H1 (cell line): ENCODE measurements around the gene ZBTB42. TPM values are rescaled to one million over a fixed set of nuclear protein-coding genes. Genes with fewer than 3 reads are reported as not detected.
A peak's percentile ranks its signal among the peaks of the same experiment; 100 is the strongest.

Experiments
- CTCF ChIA-PET: fragments of 300-600 bp; sonication (Branson Sonifier 250); formaldehyde crosslinking; loops from one replicate; lab custom pipeline; 2021; ENCODE audit not compliant: partially characterized antibody; lab: Charles Lee
- POLR2A ChIA-PET: fragments of 300-600 bp; sonication (Branson Sonifier 250); formaldehyde crosslinking; loops from one replicate; lab custom pipeline; 2021; ENCODE audit warnings: inconsistent platforms; ENCODE audit not compliant: partially characterized antibody; lab: Charles Lee
- DNase-seq, 2 experiments: peaks; one replicate each; pipeline versions ENCODE4 v3.0.0 to v3.0.0-alpha.2; 2010 to 2022; ENCODE audit warnings: low spot score in 2 of 2, low read depth in 1 of 2, mixed read lengths in 1 of 2
- FAIRE-seq: peaks from 2 replicates; lab custom pipeline; 2011; peaks lifted over from hg19 to GRCh38; lab: Jason Lieb, UNC
- H2AFZ ChIP-seq: 2 replicates; pipeline ENCODE4 v1.8.1; 2012; ENCODE audit warnings: low read length, inconsistent platforms
- H2AK5ac ChIP-seq: 2 replicates; pipeline ENCODE4 v1.6.1; 2013; ENCODE audit warnings: low read depth, low read length
- H2BK120ac ChIP-seq: replicated peaks from 2 replicates; pipeline ENCODE3; 2013; ENCODE audit warnings: low read depth, low read length, inconsistent platforms
- H2BK12ac ChIP-seq: 2 replicates; pipeline ENCODE4 v1.6.1; 2013; ENCODE audit warnings: low read depth, low read length
- H2BK15ac ChIP-seq: 2 replicates; pipeline ENCODE4 v1.6.1; 2013; ENCODE audit warnings: low read length
- H2BK20ac ChIP-seq: 2 replicates; pipeline ENCODE4 v1.6.1; 2013; ENCODE audit warnings: low read length
- H2BK5ac ChIP-seq: 2 replicates; pipeline ENCODE4 v1.6.1; 2013; ENCODE audit warnings: low read depth, low read length
- H3K14ac ChIP-seq: 2 replicates; pipeline ENCODE4 v1.6.1; 2013; ENCODE audit warnings: inconsistent platforms; ENCODE audit not compliant: insufficient read length
- H3K18ac ChIP-seq: 2 replicates; pipeline ENCODE4 v1.6.1; 2013; ENCODE audit warnings: low read length; ENCODE audit errors: extremely low read depth
- H3K23ac ChIP-seq: 2 replicates; pipeline ENCODE4 v1.6.1; 2013; ENCODE audit warnings: inconsistent platforms; ENCODE audit not compliant: insufficient read length
- H3K23me2 ChIP-seq: 2 replicates; pipeline ENCODE4 v1.6.1; 2013; ENCODE audit warnings: low read depth, low read length
- H3K27ac ChIP-seq: 2 replicates; pipeline ENCODE4 v1.6.1; 2011; ENCODE audit warnings: low read depth, low read length, inconsistent platforms
- H3K27me3 ChIP-seq, 4 experiments: replicated peaks in 1 of 4; 1 replicate in 1 of 4; 2 replicates in 3 of 4; pipeline versions ENCODE4 v1.6.1 to v1.8.1; 2011 to 2013; ENCODE audit warnings: low read length in 3 of 4, mild to moderate bottlenecking in 3 of 4, inconsistent platforms in 2 of 4, mixed read lengths in 2 of 4, moderate library complexity in 1 of 4; ENCODE audit not compliant: control insufficient read depth in 3 of 4, insufficient read depth in 3 of 4; ENCODE audit errors: extremely low read depth in 1 of 4
- H3K36me3 ChIP-seq, 4 experiments: 2 replicates each; pipeline versions ENCODE4 v1.6.1 to v1.8.1; 2011 to 2013; ENCODE audit warnings: mild to moderate bottlenecking in 4 of 4, low read length in 3 of 4, moderate library complexity in 2 of 4, control low read depth in 1 of 4, inconsistent platforms in 1 of 4; ENCODE audit not compliant: insufficient read depth in 4 of 4, control insufficient read depth in 2 of 4
- H3K4ac ChIP-seq: replicated peaks from 2 replicates; pipeline ENCODE3; 2013; ENCODE audit warnings: low read length, low read depth, mixed read lengths, inconsistent platforms; ENCODE audit not compliant: insufficient read length
- H3K4me1 ChIP-seq, 4 experiments: replicated peaks in 1 of 4; 1 replicate in 1 of 4; 2 replicates in 3 of 4; pipeline versions ENCODE4 v1.6.1 to v1.8.1; 2011 to 2013; ENCODE audit warnings: low read length in 3 of 4, inconsistent platforms in 2 of 4, mixed read lengths in 1 of 4; ENCODE audit not compliant: insufficient read depth in 4 of 4, control insufficient read depth in 3 of 4
- H3K4me2 ChIP-seq, 2 experiments: 2 replicates each; pipeline versions ENCODE4 v1.6.1 to v1.8.1; 2011 to 2013; ENCODE audit warnings: low read depth in 2 of 2, low read length in 2 of 2, control low read depth in 1 of 2, inconsistent platforms in 1 of 2, mild to moderate bottlenecking in 1 of 2; ENCODE audit not compliant: insufficient read depth in 1 of 2
- H3K4me3 ChIP-seq, 4 experiments: fragments of 200-600, 300-600 bp in 1 of 4; sonication (generic), shearing (Covaris generic), sonication (Bioruptor Twin) in 1 of 4; 2 replicates each; pipeline versions ENCODE4 v1.5.1 to v1.8.1; 2011 to 2016; ENCODE audit warnings: low read length in 4 of 4, low read depth in 3 of 4, control low read depth in 2 of 4, inconsistent platforms in 2 of 4, mild to moderate bottlenecking in 2 of 4, mixed read lengths in 1 of 4, moderate library complexity in 1 of 4; ENCODE audit not compliant: insufficient read depth in 2 of 4; ENCODE audit errors: extremely low read depth in 1 of 4
- H3K56ac ChIP-seq: replicated peaks from 2 replicates; pipeline ENCODE3; 2013; ENCODE audit warnings: low read depth, mild to moderate bottlenecking, mixed read lengths, low read length, inconsistent platforms; ENCODE audit not compliant: insufficient read length
- H3K79me1 ChIP-seq: 2 replicates; pipeline ENCODE4 v1.6.1; 2013; ENCODE audit warnings: low read depth, low read length, control low read depth
- H3K79me2 ChIP-seq, 2 experiments: 2 replicates each; pipeline versions ENCODE4 v1.6.1 to v1.8.1; 2012 to 2013; ENCODE audit warnings: low read length in 2 of 2, mild to moderate bottlenecking in 2 of 2, inconsistent platforms in 1 of 2; ENCODE audit not compliant: insufficient read depth in 2 of 2, control insufficient read depth in 1 of 2
- H3K9ac ChIP-seq, 4 experiments: replicated peaks in 1 of 4; 1 replicate in 1 of 4; 2 replicates in 3 of 4; pipeline versions ENCODE4 v1.6.1 to v1.8.1; 2011 to 2013; ENCODE audit warnings: low read depth in 3 of 4, low read length in 3 of 4, control low read depth in 2 of 4, mild to moderate bottlenecking in 2 of 4, moderate library complexity in 2 of 4, inconsistent platforms in 1 of 4; ENCODE audit errors: extremely low read depth in 1 of 4
- H3K9me3 ChIP-seq, 2 experiments: 2 replicates each; pipeline versions ENCODE4 v1.6.1 to v1.8.1; 2012 to 2013; ENCODE audit warnings: mild to moderate bottlenecking in 2 of 2, moderate library complexity in 2 of 2, control low read depth in 1 of 2, inconsistent platforms in 1 of 2, low read depth in 1 of 2, low read length in 1 of 2, mixed read lengths in 1 of 2; ENCODE audit not compliant: insufficient read depth in 2 of 2
- H4K20me1 ChIP-seq, 2 experiments: replicated peaks in 1 of 2; 2 replicates each; pipeline versions ENCODE3 to v1.8.1; 2011 to 2013; ENCODE audit warnings: inconsistent platforms in 2 of 2, low read length in 2 of 2, mild to moderate bottlenecking in 1 of 2; ENCODE audit not compliant: insufficient read depth in 2 of 2, control insufficient read depth in 1 of 2
- H4K5ac ChIP-seq: 2 replicates; pipeline ENCODE4 v1.6.1; 2013; ENCODE audit warnings: low read length, low read depth, mixed read lengths, inconsistent platforms; ENCODE audit not compliant: insufficient read length
- H4K8ac ChIP-seq: 2 replicates; pipeline ENCODE4 v1.8.0; 2013; ENCODE audit warnings: mild to moderate bottlenecking, moderate library complexity, low read length, inconsistent platforms; ENCODE audit not compliant: insufficient read depth; ENCODE audit errors: extremely low read depth
- H4K91ac ChIP-seq: replicated peaks from 2 replicates; pipeline ENCODE3; 2013; ENCODE audit warnings: low read length, mixed read lengths, inconsistent platforms; ENCODE audit not compliant: insufficient read length
- FOSL1 ChIP-seq: IDR thresholded peaks from 2 replicates; pipeline ENCODE4 v1.6.1; 2011; ENCODE audit warnings: mild to moderate bottlenecking, low read depth, low read length, moderate library complexity; ENCODE audit not compliant: insufficient read depth
- KDM1A ChIP-seq: fragments of 200-600, 300-600 bp; sonication (generic); IDR thresholded peaks from 2 replicates; pipeline ENCODE4 v1.7.1; 2016; ENCODE audit warnings: mild to moderate bottlenecking, low read length, borderline replicate concordance
- WGBS, 2 experiments: shearing (Covaris generic) in 1 of 2; methylation state at CpG; one replicate each; pipeline versions ENCODE4 v1.1.6 to v1.1.7; 2013 to 2015; ENCODE audit warnings: low lambda C conversion rate in 2 of 2, mixed read lengths in 2 of 2, inconsistent platforms in 1 of 2, low coverage in 1 of 2, missing lambda C conversion rate in 1 of 2; ENCODE audit not compliant: insufficient replicate concordance in 2 of 2, insufficient coverage in 1 of 2, insufficient read length in 1 of 2; ENCODE audit errors: extremely low coverage in 1 of 2, missing lambda C conversion rate in 1 of 2; 5-methylcytosine and 5-hydroxymethylcytosine counted together
- polyA plus RNA-seq, 7 experiments: library from polyadenylated mRNA; depleted of rRNA in 3 of 7; stranded (reverse) in 5 of 7; unstranded in 2 of 7; fragments of >200 nt in 5 of 7; fragments of 200-250 nt in 2 of 7; gene quantifications; 1 replicate in 5 of 7; 2 replicates in 1 of 7; 4 replicates in 1 of 7; pipeline versions ENCODE4 v1.2.1 to v1.2.3, GENCODE V29; 2011 to 2013; ENCODE audit warnings: missing spikeins in 2 of 7, mixed read lengths in 2 of 7
- total RNA-seq: library from RNA; stranded (reverse); fragmentation: NEBNext Ultra II Directional; extraction: Animal tissue kit (Norgen Biotek cat#: 25700); gene quantifications from 2 replicates; pipeline ENCODE4 v1.2.1, GENCODE V29; 2021

ZBTB42 gene
- total and polyA plus RNA-seq, 2 of the 8 experiments (the other 6 are each of a cell fraction or from before 2014, with no cell fraction given), result 2.8 to 3.1 TPM

DNA sequence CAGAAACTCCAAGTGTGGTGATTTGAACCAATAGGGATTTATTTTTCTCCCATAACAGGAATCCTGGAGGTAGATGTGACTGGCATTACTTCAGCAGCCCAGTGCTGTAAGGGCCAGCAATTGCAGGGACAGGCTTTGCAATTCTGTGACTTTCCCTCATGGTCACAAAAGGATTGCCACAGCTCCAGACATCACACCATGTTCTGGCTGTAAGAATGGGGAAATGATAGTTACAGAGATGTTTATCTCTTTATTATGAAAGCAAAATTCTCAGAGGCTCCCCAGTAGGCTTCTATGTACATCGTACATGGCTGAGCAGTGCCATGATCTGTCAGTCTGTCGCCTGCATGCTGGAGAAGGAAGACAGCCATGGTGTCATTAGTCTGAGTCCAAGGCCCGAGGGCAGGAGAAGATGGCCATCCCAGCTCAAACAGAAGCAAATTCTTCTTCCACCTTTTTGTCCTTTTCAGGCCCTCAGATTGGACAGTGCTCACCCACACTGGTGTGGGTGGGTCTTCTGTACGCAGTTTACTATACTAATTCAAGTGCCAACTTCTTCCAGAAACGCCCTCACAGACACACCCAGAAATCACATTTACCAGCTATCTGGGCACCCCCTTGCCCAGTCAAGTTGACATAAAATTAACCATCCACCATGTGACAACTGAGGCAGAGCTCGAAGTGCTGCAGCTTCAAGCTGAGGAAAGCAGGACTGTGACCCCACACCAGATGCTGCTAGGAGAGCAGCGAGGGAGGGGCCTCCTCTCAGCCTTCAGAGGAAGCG is 17.2 kb downstream of the ZBTB42 start:
- WGBS, 2 experiments, result 89% methylated on average over 8 of the region's 8 CpGs; no CpG with 5 or more reads in 1 of the 2 experiments
- Histone ChIP-seq H3K9ac (no peak overlapping the region), H4K8ac (no peak overlapping the region), H2BK20ac (no peak overlapping the region), H3K18ac (no peak overlapping the region), H4K5ac (no peak overlapping the region), H2BK120ac (no peak overlapping the region), H3K79me1 (peaks cover 2% of the 10 kb centered on the region; the same call in 1 of the 2 replicates), H3K23ac (no peak overlapping the region), H3K14ac (no peak overlapping the region), H3K79me2 (no peaks in the 10 kb centered on the region), H2BK15ac (no peak overlapping the region), H3K4me1 (peaks cover 0 to 5% (median under 1%) of the 10 kb centered on the region in 4 experiments; a peak in 3 of 7 replicates), H2BK5ac (no peak overlapping the region), H3K4me3 (no peak overlapping the region), H3K9me3 (no peaks in the 10 kb centered on the region), H3K23me2 (peaks cover 9% of the 10 kb centered on the region; the same call in 1 of the 2 replicates), H3K27ac (no peak overlapping the region), H3K36me3 (peaks cover 0 to 4% (median 0%) of the 10 kb centered on the region in 4 experiments; a peak in 1 of 8 replicates), H2AK5ac (no peak overlapping the region), H4K20me1 (peaks cover 0 to 5% of the 10 kb centered on the region in 2 experiments), H2BK12ac (no peak overlapping the region), H3K4ac (no peak overlapping the region), H4K91ac (no peak overlapping the region), H3K27me3 (peaks cover 0 to 4% (median 0%) of the 10 kb centered on the region in 4 experiments; a peak in 3 of 7 replicates), H3K4me2 (no peak overlapping the region), H3K56ac (no peak overlapping the region), H2AFZ (no peak overlapping the region)
- POLR2A ChIA-PET, result interaction anchor here (1.6 kb wide), 1 partner anchor 51 kb away, joined by 3 read pairs; no protein-coding TSS in a partner anchor
- no peak for DNase-seq
- CTCF ChIA-PET, result interaction anchor here (1.1 to 3.5 kb wide), 12 partner anchors 10 to 83 kb away, joined by 3 to 11 read pairs (median 4); partner anchors contain the start of gene ZBTB42
- TF ChIP-seq FOSL1 (no peak), KDM1A (peak; percentile 55; the same call in 1 of the 2 replicates)
- no peak for FAIRE-seq
